Measurements from ENCODE around the gene MGA.

Gene MGA

DNA sequence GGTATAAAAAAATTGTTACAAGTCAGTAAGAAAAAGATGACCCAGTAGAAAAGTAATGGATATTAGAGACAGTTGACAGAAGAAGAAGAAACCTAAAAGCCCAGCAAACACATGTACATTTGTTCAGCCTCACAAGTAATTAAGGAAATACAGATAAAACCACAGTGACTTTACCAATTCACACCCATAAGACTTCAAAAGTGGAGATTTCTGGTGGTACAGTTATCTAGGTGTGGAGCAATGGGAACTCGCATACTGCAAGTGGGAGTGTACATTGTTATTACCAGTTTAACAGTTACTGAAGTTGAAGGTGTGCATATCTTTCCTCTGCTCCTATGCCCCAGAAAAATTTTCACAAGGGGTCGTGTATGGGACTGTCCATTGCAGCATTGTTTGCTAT, 96.0 kb downstream of the MGA start:
- Histone ChIP-seq H3K36me3 (ENCODE audit: control insufficient read depth in 4 of 4, insufficient read depth in 4 of 4, low read length in 3 of 4) (peaks cover 11 to 39% (median 25%) of the 10 kb centered on the region in 4 experiments), H3K27ac (ENCODE audit: insufficient read depth in 1 of 2, low read depth in 1 of 2, low read length in 2 of 2, poor library complexity in 1 of 2, severe bottlenecking in 2 of 2) (no peak overlapping the region), H3K9me3 (ENCODE audit: control extremely low read depth in 1 of 5, control insufficient read depth in 4 of 5, insufficient read depth in 2 of 5, low read depth in 1 of 5, low read length in 4 of 5) (no peaks in the 10 kb centered on the region), H3K27me3 (replicated peaks in 2 of 5; ENCODE audit: control insufficient read depth in 4 of 5, insufficient read depth in 5 of 5, low read length in 4 of 5) (no peaks in the 10 kb centered on the region), H3K4me1 (ENCODE audit: control extremely low read depth in 1 of 4, control insufficient read depth in 4 of 4, insufficient read depth in 4 of 4, low read length in 3 of 4) (peaks cover 0 to 3% (median 0%) of the 10 kb centered on the region in 4 experiments), H3K4me3 (ENCODE audit: control insufficient read depth in 1 of 7, extremely low read depth in 1 of 7, insufficient read depth in 4 of 7, low read depth in 2 of 7, low read length in 6 of 7) (no peak overlapping the region)
- WGBS (ENCODE audit: insufficient coverage): no CpG with 5 or more reads among the region's 2 CpGs
- POLR2A ChIA-PET: no interaction called here
- DNase-seq: peak in 2 of 3 donors; percentile 46 to 59
- CTCF ChIA-PET: no interaction called here

DNA sequence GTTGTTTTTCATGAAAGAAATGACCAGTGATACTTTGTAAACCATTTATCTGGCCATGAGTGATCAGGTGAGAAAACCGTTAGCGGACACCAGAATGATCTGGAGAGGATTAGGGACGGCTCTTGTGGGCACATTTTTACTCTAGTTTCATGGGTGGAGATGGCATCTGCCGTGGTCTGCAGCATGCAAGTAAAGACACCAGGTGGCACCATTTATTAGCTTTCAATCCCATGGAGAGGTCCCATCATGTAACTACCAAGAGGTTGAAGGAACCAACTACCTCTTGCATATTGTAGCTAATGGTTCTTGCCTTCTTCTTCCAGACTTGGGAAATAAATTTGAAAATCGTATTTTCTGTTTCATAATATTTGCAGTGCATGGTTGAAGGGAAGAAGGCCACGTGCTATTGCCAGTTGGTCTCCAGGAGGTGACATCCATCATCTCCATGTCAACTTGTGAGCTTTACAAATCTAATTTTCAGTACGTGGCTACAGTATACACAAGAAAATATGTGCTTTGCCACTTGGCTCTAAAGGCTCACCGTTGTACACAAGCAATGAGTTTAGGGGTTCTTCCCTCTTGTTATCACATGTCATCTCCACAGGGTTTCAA, 112.6 kb downstream of the MGA start:
- peak overlapping the region in 2 of 7 experiments; percentile 67 to 93 for H3K4me3 ChIP-seq (ENCODE audit: control insufficient read depth in 1 of 7, extremely low read depth in 1 of 7, insufficient read depth in 4 of 7, low read depth in 2 of 7, low read length in 6 of 7)
- H3K27ac ChIP-seq (ENCODE audit: insufficient read depth in 1 of 2, low read depth in 1 of 2, low read length in 2 of 2, poor library complexity in 1 of 2, severe bottlenecking in 2 of 2): no peak overlapping the region
- peaks cover 2 to 15% (median 11%) of the 10 kb centered on the region in 4 experiments for H3K36me3 ChIP-seq (ENCODE audit: control insufficient read depth in 4 of 4, insufficient read depth in 4 of 4, low read length in 3 of 4)
- ChIA-PET POLR2A (interaction anchor here (0.7 to 3.0 kb wide), 2 partner anchors 38 to 111 kb away, joined by 5 to 24 read pairs; no protein-coding TSS in a partner anchor), CTCF (interaction anchor here (0.5 to 11.2 kb wide), 28 partner anchors 9 to 718 kb away, joined by 3 to 319 read pairs (median 6); partner anchors contain the start of genes EHD4, PLA2G4B and ZNF106)
- H3K4me1 ChIP-seq (ENCODE audit: control extremely low read depth in 1 of 4, control insufficient read depth in 4 of 4, insufficient read depth in 4 of 4, low read length in 3 of 4): peaks cover 24 to 45% (median 38%) of the 10 kb centered on the region in 4 experiments
- WGBS (ENCODE audit: insufficient coverage): 41% methylated on average over 6 of the region's 8 CpGs
- no peaks in the 10 kb centered on the region for H3K9me3 ChIP-seq (ENCODE audit: control extremely low read depth in 1 of 5, control insufficient read depth in 4 of 5, insufficient read depth in 2 of 5, low read depth in 1 of 5, low read length in 4 of 5)
- no peaks in the 10 kb centered on the region for H3K27me3 ChIP-seq (replicated peaks in 2 of 5; ENCODE audit: control insufficient read depth in 4 of 5, insufficient read depth in 5 of 5, low read length in 4 of 5)
- peak; percentile 85 to 93 (median 93) for DNase-seq

DNA sequence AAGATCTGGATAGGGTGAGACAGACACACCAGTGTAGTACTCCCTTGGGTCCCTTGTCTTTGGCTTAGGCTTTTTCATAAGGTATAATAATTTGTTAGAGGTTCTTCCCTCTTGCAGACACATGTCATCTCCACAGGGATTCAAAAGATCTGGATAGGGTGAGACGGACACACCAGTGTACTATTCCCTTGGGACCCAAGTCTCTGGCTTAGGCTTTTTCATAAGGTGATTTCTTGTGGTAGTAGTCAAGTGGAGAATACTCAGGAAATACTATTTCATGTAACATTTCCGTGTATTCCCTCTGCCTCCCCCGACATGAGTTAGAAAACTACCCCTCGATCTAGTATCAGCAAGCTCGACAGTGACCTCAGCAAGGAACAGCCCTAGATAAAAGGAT, 113.1 kb downstream of the MGA start:
- H3K36me3 ChIP-seq (ENCODE audit: control insufficient read depth in 4 of 4, insufficient read depth in 4 of 4, low read length in 3 of 4): peaks cover 2 to 14% (median 9%) of the 10 kb centered on the region in 4 experiments
- peak overlapping the region; percentile 75 to 87 for H3K27ac ChIP-seq (ENCODE audit: insufficient read depth in 1 of 2, low read depth in 1 of 2, low read length in 2 of 2, poor library complexity in 1 of 2, severe bottlenecking in 2 of 2)
- ChIA-PET CTCF (interaction anchor here (0.7 to 11.2 kb wide), 33 partner anchors 9 to 718 kb away, joined by 3 to 319 read pairs (median 6); partner anchors contain the start of genes EHD4, PLA2G4B and ZNF106), POLR2A (interaction anchor here (3.0 kb wide), 1 partner anchor 37 kb away, joined by 24 read pairs; no protein-coding TSS in a partner anchor)
- H3K27me3 ChIP-seq (replicated peaks in 2 of 5; ENCODE audit: control insufficient read depth in 4 of 5, insufficient read depth in 5 of 5, low read length in 4 of 5): no peaks in the 10 kb centered on the region
- H3K4me1 ChIP-seq (ENCODE audit: control extremely low read depth in 1 of 4, control insufficient read depth in 4 of 4, insufficient read depth in 4 of 4, low read length in 3 of 4): peaks cover 24 to 50% (median 41%) of the 10 kb centered on the region in 4 experiments
- WGBS (ENCODE audit: insufficient coverage): 17% methylated on average over 2 of the region's 5 CpGs
- no peak for DNase-seq
- H3K9me3 ChIP-seq (ENCODE audit: control extremely low read depth in 1 of 5, control insufficient read depth in 4 of 5, insufficient read depth in 2 of 5, low read depth in 1 of 5, low read length in 4 of 5): no peaks in the 10 kb centered on the region
- H3K4me3 ChIP-seq (ENCODE audit: control insufficient read depth in 1 of 7, extremely low read depth in 1 of 7, insufficient read depth in 4 of 7, low read depth in 2 of 7, low read length in 6 of 7): peak overlapping the region in 5 of 7 experiments; percentile 67 to 93 (median 82)

DNA sequence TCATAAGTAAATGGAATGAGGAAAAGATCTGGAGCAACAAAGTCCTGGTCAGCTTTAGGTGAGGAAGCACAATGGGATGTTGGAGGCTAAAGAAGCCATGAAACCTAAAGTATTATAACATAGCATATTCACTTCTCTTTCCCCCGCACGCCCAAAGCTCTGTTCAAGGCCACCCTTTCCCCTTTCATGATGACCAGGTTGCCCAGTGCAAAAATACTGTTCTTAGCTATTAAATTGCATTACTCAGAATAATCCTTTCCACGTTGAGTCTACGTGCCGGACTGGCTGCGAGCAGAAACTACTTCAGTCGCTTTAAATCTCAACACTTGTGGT, 113.5 kb downstream of the MGA start:
- ChIA-PET POLR2A (interaction anchor here (1.7 to 3.0 kb wide), 2 partner anchors 37 to 122 kb away, joined by 7 to 24 read pairs; no protein-coding TSS in a partner anchor), CTCF (interaction anchor here (0.6 to 11.2 kb wide), 30 partner anchors 10 to 308 kb away, joined by 3 to 319 read pairs (median 6); partner anchors contain the start of gene PLA2G4B)
- 11% methylated on average over 7 of the region's 7 CpGs for WGBS (ENCODE audit: insufficient coverage)
- peaks cover 24 to 53% (median 43%) of the 10 kb centered on the region in 4 experiments for H3K4me1 ChIP-seq (ENCODE audit: control extremely low read depth in 1 of 4, control insufficient read depth in 4 of 4, insufficient read depth in 4 of 4, low read length in 3 of 4)
- H3K27me3 ChIP-seq (replicated peaks in 2 of 5; ENCODE audit: control insufficient read depth in 4 of 5, insufficient read depth in 5 of 5, low read length in 4 of 5): no peaks in the 10 kb centered on the region
- H3K4me3 ChIP-seq (ENCODE audit: control insufficient read depth in 1 of 7, extremely low read depth in 1 of 7, insufficient read depth in 4 of 7, low read depth in 2 of 7, low read length in 6 of 7): peak overlapping the region; percentile 67 to 93 (median 82)
- H3K36me3 ChIP-seq (ENCODE audit: control insufficient read depth in 4 of 4, insufficient read depth in 4 of 4, low read length in 3 of 4): peaks cover 2 to 10% (median 6%) of the 10 kb centered on the region in 4 experiments
- no peaks in the 10 kb centered on the region for H3K9me3 ChIP-seq (ENCODE audit: control extremely low read depth in 1 of 5, control insufficient read depth in 4 of 5, insufficient read depth in 2 of 5, low read depth in 1 of 5, low read length in 4 of 5)
- peak overlapping the region; percentile 75 to 87 for H3K27ac ChIP-seq (ENCODE audit: insufficient read depth in 1 of 2, low read depth in 1 of 2, low read length in 2 of 2, poor library complexity in 1 of 2, severe bottlenecking in 2 of 2)
- no peak for DNase-seq

DNA sequence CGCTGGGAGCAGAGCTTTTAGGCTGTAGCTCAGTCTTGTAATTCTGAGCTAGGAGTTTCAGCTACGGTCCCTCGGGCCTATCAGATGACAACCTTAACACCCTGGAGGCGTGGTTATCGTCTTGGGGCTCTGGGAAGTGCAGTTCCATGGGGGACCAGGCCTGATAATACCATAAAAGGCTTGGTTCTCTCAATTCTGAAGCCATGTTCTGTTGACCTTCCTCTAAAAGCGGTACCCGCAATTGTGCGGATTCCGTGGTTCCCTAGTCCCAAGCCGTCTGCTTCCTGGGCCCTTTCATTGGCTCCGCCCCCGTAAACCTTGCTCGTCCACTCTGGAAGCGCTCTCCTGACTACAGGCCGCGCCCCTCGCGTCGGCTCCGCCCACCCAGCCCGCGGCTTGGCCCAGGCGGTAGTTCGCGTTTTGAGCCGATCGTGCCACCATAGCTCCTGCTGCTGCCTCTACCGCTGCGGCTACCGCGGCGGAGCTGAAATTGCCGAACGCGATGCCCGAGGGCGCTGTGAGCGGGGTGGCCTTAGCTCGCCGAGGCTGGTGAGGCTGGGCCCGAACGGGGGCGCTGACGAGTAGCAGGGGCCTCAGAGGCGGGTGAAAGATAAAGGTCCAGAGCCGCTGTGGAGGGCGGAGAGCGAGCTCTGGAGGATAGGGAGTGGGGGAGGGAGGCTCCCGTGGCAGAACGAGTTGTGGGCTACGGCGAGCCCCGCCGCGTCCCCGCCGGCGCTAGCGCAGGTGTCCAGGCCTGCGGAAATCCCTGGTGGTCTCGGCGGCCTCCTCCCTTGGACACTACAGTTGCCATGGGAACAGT, 114.1 kb downstream of the MGA start, which contains the start of gene MAPKBP1:
TSS of gene MAPKBP1 (plus strand) at position 423 of the 820 bp plus-strand sequence. CDS start 792 bp downstream, outside the sequence.
- Histone ChIP-seq H3K9me3 (ENCODE audit: control extremely low read depth in 1 of 5, control insufficient read depth in 4 of 5, insufficient read depth in 2 of 5, low read depth in 1 of 5, low read length in 4 of 5) (no peaks in the 10 kb centered on the region), H3K36me3 (ENCODE audit: control insufficient read depth in 4 of 4, insufficient read depth in 4 of 4, low read length in 3 of 4) (peaks cover 0 to 6% (median 2%) of the 10 kb centered on the region in 4 experiments), H3K4me3 (ENCODE audit: control insufficient read depth in 1 of 7, extremely low read depth in 1 of 7, insufficient read depth in 4 of 7, low read depth in 2 of 7, low read length in 6 of 7) (peak within 1 kb of the TSS; percentile 67 to 93 (median 82)), H3K4me1 (ENCODE audit: control extremely low read depth in 1 of 4, control insufficient read depth in 4 of 4, insufficient read depth in 4 of 4, low read length in 3 of 4) (peaks cover 24 to 53% (median 43%) of the 10 kb centered on the region in 4 experiments), H3K27ac (ENCODE audit: insufficient read depth in 1 of 2, low read depth in 1 of 2, low read length in 2 of 2, poor library complexity in 1 of 2, severe bottlenecking in 2 of 2) (peak within 1 kb of the TSS; percentile 75 to 87), H3K27me3 (replicated peaks in 2 of 5; ENCODE audit: control insufficient read depth in 4 of 5, insufficient read depth in 5 of 5, low read length in 4 of 5) (no peaks in the 10 kb centered on the region)
- 0% methylated on average over 52 of the region's 62 CpGs for WGBS (ENCODE audit: insufficient coverage)
- DNase-seq: peak; percentile 99
- ChIA-PET CTCF (interaction anchor here (0.6 to 11.2 kb wide), 29 partner anchors 9 to 196 kb away, joined by 3 to 319 read pairs (median 6); partner anchors contain the start of gene PLA2G4B), POLR2A (interaction anchor here (0.7 to 3.0 kb wide), 3 partner anchors 9 to 121 kb away, joined by 5 to 24 read pairs (median 7); no protein-coding TSS in a partner anchor)

DNA sequence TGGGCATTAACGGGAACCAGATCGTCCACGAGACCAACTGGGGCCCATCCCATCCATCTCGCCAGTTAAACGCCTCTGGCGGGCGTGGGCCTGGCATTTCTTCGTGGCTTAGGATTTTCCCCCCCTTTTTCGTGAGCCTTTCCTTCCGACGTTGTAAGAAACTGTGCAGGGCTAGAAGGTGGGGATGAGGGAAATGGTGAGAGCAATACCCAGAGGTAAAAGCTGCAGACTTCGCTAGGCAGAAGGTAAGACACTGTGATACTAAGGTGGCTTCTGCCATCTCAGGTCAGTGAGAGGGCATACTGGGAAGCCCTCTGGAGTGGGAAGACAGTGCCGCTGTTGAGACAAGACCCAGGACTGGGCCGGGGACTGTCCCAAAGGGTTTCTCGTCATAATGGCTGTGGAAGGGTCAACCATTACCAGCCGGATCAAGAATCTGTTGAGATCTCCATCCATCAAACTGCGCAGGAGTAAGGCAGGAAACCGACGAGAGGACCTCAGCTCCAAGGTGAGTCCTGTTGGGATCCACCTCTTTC, 114.7 kb downstream of the MGA start:
- Histone ChIP-seq H3K27ac (ENCODE audit: insufficient read depth in 1 of 2, low read depth in 1 of 2, low read length in 2 of 2, poor library complexity in 1 of 2, severe bottlenecking in 2 of 2) (peak overlapping the region; percentile 56 to 87), H3K9me3 (ENCODE audit: control extremely low read depth in 1 of 5, control insufficient read depth in 4 of 5, insufficient read depth in 2 of 5, low read depth in 1 of 5, low read length in 4 of 5) (no peaks in the 10 kb centered on the region), H3K4me3 (ENCODE audit: control insufficient read depth in 1 of 7, extremely low read depth in 1 of 7, insufficient read depth in 4 of 7, low read depth in 2 of 7, low read length in 6 of 7) (peak overlapping the region; percentile 67 to 93 (median 82)), H3K4me1 (ENCODE audit: control extremely low read depth in 1 of 4, control insufficient read depth in 4 of 4, insufficient read depth in 4 of 4, low read length in 3 of 4) (peaks cover 24 to 58% (median 47%) of the 10 kb centered on the region in 4 experiments), H3K27me3 (replicated peaks in 2 of 5; ENCODE audit: control insufficient read depth in 4 of 5, insufficient read depth in 5 of 5, low read length in 4 of 5) (no peaks in the 10 kb centered on the region), H3K36me3 (ENCODE audit: control insufficient read depth in 4 of 4, insufficient read depth in 4 of 4, low read length in 3 of 4) (peaks cover under 1 to 2% (median 2%) of the 10 kb centered on the region in 4 experiments)
- CTCF ChIA-PET: interaction anchor here (0.9 to 11.2 kb wide), 13 partner anchors 8 to 195 kb away, joined by 3 to 319 read pairs (median 10); no protein-coding TSS in a partner anchor
- POLR2A ChIA-PET: interaction anchor here (0.7 to 3.0 kb wide), 3 partner anchors 8 to 120 kb away, joined by 5 to 24 read pairs (median 7); no protein-coding TSS in a partner anchor
- no peak for DNase-seq
- 17% methylated on average over 12 of the region's 19 CpGs for WGBS (ENCODE audit: insufficient coverage)
